Neutrophil (primary cell): ENCODE results near the gene NAA35.
"Not testable (repeated sequence)": the region's sequence is repeated elsewhere in the genome, so short reads cannot be mapped to it uniquely, and the experiment has no call there.

Experiments used
- H3K27ac ChIP-seq: fragments of 200-600 bp; sonication (generic); 2 replicates; pipeline ENCODE4 v1.5.1; 2016; ENCODE audit warnings: mild to moderate bottlenecking, moderate library complexity
- H3K27me3 ChIP-seq: fragments of 200-600 bp; sonication (generic); 2 replicates; pipeline ENCODE4 v1.6.0; 2016; ENCODE audit warnings: mild to moderate bottlenecking
- H3K36me3 ChIP-seq: fragments of 200-600 bp; sonication (generic); 2 replicates; pipeline ENCODE4 v1.5.1; 2017
- H3K4me1 ChIP-seq, 2 experiments: fragments of 200-600 bp in 1 of 2; sonication (generic) in 1 of 2; 1 replicate in 1 of 2; 2 replicates in 1 of 2; pipeline versions ENCODE4 v1.5.1 to v1.6.1; 2013 to 2016; ENCODE audit warnings: low read depth in 1 of 2, low read length in 1 of 2, mild to moderate bottlenecking in 1 of 2, moderate library complexity in 1 of 2; ENCODE audit not compliant: control insufficient read depth in 1 of 2, insufficient read depth in 1 of 2
- H3K4me3 ChIP-seq, 2 experiments: fragments of 200-600 bp in 1 of 2; sonication (generic) in 1 of 2; 1 replicate in 1 of 2; 2 replicates in 1 of 2; pipeline ENCODE4 v1.5.1; 2013 to 2016; ENCODE audit warnings: low read depth in 1 of 2, low read length in 1 of 2, mild to moderate bottlenecking in 1 of 2, moderate library complexity in 1 of 2
- H3K9me3 ChIP-seq: fragments of 200-600 bp; sonication (generic); 2 replicates; pipeline ENCODE4 v1.5.1; 2016
- TF ChIP-seq, protein P1 (sequence below): fragments of 200-600 bp; sonication (generic); IDR thresholded peaks from 2 replicates; pipeline ENCODE4 v1.5.1; 2016; ENCODE audit warnings: antibody characterized with exemption

The NAA35 gene

DNA sequence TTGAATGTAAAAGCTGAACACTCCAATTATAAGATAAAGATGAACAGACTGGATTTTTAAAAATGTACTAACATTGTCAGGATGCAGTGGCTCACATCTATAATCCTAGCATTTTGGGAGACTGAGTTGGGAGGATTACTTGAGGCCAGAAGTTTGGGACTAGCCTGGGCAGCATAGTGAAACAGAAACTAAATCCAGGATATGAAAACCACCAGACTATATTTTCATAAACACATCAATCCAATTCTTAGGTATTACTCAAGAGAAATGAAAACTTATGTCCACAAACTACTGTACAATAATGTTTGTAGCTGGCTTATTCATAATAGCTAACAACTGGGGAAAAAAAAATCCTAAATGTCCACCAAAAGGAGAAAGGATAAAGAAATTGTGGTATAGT, 26.8 kb upstream of the NAA35 start:
- H3K27ac ChIP-seq, result no peak overlapping the region
- no peak overlapping the region for H3K4me3 ChIP-seq
- no peaks in the 10 kb centered on the region for H3K4me1 ChIP-seq
- TF ChIP-seq, protein P1, sequence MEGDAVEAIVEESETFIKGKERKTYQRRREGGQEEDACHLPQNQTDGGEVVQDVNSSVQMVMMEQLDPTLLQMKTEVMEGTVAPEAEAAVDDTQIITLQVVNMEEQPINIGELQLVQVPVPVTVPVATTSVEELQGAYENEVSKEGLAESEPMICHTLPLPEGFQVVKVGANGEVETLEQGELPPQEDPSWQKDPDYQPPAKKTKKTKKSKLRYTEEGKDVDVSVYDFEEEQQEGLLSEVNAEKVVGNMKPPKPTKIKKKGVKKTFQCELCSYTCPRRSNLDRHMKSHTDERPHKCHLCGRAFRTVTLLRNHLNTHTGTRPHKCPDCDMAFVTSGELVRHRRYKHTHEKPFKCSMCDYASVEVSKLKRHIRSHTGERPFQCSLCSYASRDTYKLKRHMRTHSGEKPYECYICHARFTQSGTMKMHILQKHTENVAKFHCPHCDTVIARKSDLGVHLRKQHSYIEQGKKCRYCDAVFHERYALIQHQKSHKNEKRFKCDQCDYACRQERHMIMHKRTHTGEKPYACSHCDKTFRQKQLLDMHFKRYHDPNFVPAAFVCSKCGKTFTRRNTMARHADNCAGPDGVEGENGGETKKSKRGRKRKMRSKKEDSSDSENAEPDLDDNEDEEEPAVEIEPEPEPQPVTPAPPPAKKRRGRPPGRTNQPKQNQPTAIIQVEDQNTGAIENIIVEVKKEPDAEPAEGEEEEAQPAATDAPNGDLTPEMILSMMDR, result no peak
- no peaks in the 10 kb centered on the region for H3K36me3 ChIP-seq
- H3K27me3 ChIP-seq, result no peaks in the 10 kb centered on the region
- no peaks in the 10 kb centered on the region for H3K9me3 ChIP-seq

DNA sequence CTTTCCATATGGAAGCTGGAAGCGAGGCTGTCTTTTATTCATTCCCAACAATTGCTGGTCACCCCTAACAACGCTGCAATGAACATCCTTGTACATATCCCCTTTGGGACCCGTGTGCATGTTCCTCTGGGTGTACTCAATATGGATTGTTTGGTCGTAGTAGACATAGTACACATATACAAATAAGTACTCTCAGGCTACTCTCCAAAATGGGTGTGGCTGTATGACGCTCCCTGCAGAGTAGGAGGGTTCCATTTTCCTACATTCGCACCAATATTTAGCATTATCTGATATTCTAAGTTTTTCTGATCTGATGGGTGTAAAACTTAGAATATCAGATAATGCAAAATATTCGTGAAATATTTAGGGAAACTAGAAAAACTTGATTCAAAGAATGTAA, 23.2 kb upstream of the NAA35 start:
- TF ChIP-seq, protein P1, result no peak
- H3K36me3 ChIP-seq, result no peaks in the 10 kb centered on the region

DNA sequence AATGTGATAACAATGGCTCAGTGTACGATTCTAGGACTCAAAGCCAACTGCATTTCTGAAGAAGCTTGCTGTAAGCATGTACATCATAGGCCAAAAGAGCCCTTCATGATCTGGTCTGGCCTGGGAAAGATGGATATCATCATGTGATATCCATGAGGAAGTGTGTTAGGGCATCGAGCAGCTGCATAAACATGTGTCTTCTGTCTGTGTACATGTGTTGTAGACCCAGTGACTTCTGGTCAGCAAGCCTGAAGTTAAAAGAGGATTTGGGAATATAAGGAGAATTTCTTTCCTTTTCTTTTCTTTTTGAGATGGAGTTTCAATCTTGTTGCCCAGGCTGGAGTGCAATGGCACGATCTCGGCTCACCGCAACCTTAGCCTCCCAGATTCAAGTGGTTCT, 15.5 kb upstream of the NAA35 start:
- Histone ChIP-seq H3K4me1 (no peaks in the 10 kb centered on the region), H3K27ac (no peak overlapping the region), H3K36me3 (no peaks in the 10 kb centered on the region), H3K27me3 (no peaks in the 10 kb centered on the region), H3K4me3 (no peak overlapping the region), H3K9me3 (no peaks in the 10 kb centered on the region)
- TF ChIP-seq, protein P1, result no peak

More for the DNA sequence above, 23.2 kb upstream of the NAA35 start:
- no peak overlapping the region for H3K4me3 ChIP-seq
- no peaks in the 10 kb centered on the region for H3K9me3 ChIP-seq
- no peaks in the 10 kb centered on the region for H3K4me1 ChIP-seq
- no peaks in the 10 kb centered on the region for H3K27me3 ChIP-seq
- H3K27ac ChIP-seq, result no peak overlapping the region

DNA sequence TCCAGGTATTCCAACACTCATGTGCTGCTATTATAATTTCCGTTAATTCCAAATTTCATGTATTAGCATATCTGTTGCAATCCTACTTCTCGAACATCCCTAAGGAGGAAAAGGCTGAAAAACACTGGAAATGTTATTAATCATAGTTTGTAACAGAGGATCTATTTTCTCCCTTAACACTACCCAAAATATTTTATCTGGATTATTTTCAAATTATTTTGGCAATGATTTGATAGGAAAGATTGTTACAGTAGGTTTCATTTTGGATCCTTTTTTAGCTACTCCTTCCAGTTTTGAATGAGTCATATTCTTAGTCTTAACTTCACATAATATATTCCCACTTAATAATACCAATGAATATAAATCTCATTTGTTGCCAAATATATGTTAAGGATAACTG, 13.9 kb upstream of the NAA35 start:
- TF ChIP-seq, protein P1, result no peak
- Histone ChIP-seq H3K27me3 (no peaks in the 10 kb centered on the region), H3K27ac (no peak overlapping the region)

DNA sequence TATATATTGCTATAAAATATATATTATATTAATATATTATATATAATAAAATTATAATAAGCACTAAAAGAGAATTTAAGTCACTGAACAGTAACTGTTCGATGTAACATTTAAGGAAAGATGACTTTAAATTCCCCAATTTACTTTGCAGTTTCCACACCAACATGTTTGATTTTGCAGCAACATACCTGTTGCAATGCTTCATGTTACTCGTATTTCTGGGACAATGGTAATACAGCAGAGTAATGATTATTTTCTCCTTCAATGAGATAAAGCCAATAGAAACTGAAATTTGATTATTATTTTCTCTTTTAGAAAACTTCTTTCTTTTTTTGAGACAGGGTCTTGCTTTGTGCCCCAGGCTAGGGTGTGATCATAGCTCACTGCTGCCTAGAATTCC, 9.5 kb upstream of the NAA35 start:
- Histone ChIP-seq H3K27ac (no peak overlapping the region), H3K4me1 (no peaks in the 10 kb centered on the region), H3K4me3 (no peak overlapping the region), H3K36me3 (no peaks in the 10 kb centered on the region), H3K27me3 (no peaks in the 10 kb centered on the region), H3K9me3 (no peaks in the 10 kb centered on the region)
- TF ChIP-seq, protein P1, result no peak

More for the DNA sequence above, 13.9 kb upstream of the NAA35 start:
- no peaks in the 10 kb centered on the region for H3K4me1 ChIP-seq
- no peaks in the 10 kb centered on the region for H3K9me3 ChIP-seq
- no peak overlapping the region for H3K4me3 ChIP-seq
- no peaks in the 10 kb centered on the region for H3K36me3 ChIP-seq

DNA sequence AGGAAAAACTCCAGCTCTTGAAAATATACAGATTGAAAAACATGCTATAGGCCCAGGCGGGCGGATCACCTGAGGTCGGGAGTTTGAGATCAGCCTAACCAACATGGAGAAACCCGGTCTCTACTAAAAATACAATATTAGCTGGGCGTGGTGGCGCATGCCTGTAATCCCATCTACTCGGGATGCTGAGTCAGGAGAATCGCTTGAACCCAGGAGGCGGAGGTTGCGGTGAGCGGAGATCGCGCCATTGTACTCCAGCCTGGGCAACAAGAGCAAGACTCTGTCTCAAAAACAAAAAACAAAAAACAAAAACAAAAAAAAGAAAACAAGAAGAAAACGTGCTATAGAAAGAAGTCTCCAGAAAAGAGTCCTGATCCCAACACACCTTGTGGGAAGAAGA, 5.0 kb upstream of the NAA35 start:
- H3K4me1 ChIP-seq, H3K27me3 ChIP-seq, H3K27ac ChIP-seq, H3K4me3 ChIP-seq, H3K36me3 ChIP-seq, H3K9me3 ChIP-seq: not testable (repeated sequence)
